Endothelial cell (in vitro differentiated cells): Measurements from ENCODE around the gene RFX7. TPM values are rescaled to one million over a fixed set of nuclear protein-coding genes. Genes with fewer than 3 reads are reported as not detected.
A peak's percentile ranks its signal among the peaks of the same experiment; 100 is the strongest.

Experiments used
- DNase-seq: peaks from one replicate; pipeline ENCODE4 v3.0.0; 2021; ENCODE audit warnings: low spot score
- H3K27ac Mint-ChIP-seq: one replicate; pipeline ENCODE4 v1.8.0; 2021; ENCODE audit warnings: mixed read lengths, inconsistent platforms; ENCODE audit not compliant: unreplicated experiment
- H3K27me3 Mint-ChIP-seq: one replicate; pipeline ENCODE4 v1.8.0; 2021; ENCODE audit warnings: mild to moderate bottlenecking, moderate library complexity, mixed read lengths, inconsistent platforms; ENCODE audit not compliant: unreplicated experiment
- H3K36me3 Mint-ChIP-seq: one replicate; pipeline ENCODE4 v1.8.0; 2021; ENCODE audit warnings: mild to moderate bottlenecking, low read depth, mixed read lengths, inconsistent platforms; ENCODE audit not compliant: unreplicated experiment
- H3K4me1 Mint-ChIP-seq: one replicate; pipeline ENCODE4 v1.8.0; 2021; ENCODE audit warnings: mild to moderate bottlenecking, mixed read lengths, inconsistent platforms; ENCODE audit not compliant: unreplicated experiment
- H3K4me3 Mint-ChIP-seq: one replicate; pipeline ENCODE4 v1.8.0; 2021; ENCODE audit warnings: mild to moderate bottlenecking, mixed read lengths, inconsistent platforms; ENCODE audit not compliant: unreplicated experiment
- H3K9me3 Mint-ChIP-seq: one replicate; pipeline ENCODE4 v1.8.0; 2021; ENCODE audit warnings: mixed read lengths, inconsistent platforms; ENCODE audit not compliant: unreplicated experiment
- long read RNA-seq: library from polyadenylated mRNA; unstranded; transcript quantifications from one replicate; pipeline ENCODE4 v2.0.0, GENCODE V29; 2020; ENCODE audit not compliant: unreplicated experiment
- total RNA-seq: library from RNA; stranded (reverse); fragmentation: NEBNext Ultra II Directional; extraction: Animal tissue kit (Norgen Biotek cat#: 25700); gene quantifications from one replicate; pipeline ENCODE4 v1.2.1, GENCODE V29; 2021; ENCODE audit not compliant: unreplicated experiment
- TF ChIP-seq, protein P1 (sequence below): fragments of 200-600 bp; sonication (generic); IDR thresholded peaks from one replicate; pipeline ENCODE4 v1.5.0; 2021; ENCODE audit warnings: antibody characterized with exemption; ENCODE audit not compliant: unreplicated experiment

Gene RFX7
- 37.7 TPM for total RNA-seq
- long read RNA-seq, partial matches to known transcripts = 0 of 1 reads
- long read RNA-seq, other reads (novel, unspliced or antisense) = 1 of 1 reads

- Mint-ChIP-seq H3K36me3 (peaks cover 3% of the 10 kb centered on the region), H3K27me3 (peaks cover 5% of the 10 kb centered on the region), H3K4me3 (peak within 1 kb of the TSS; percentile 98), H3K4me1 (peaks cover 17% of the 10 kb centered on the region), H3K9me3 (no peaks in the 10 kb centered on the region), H3K27ac (peak within 1 kb of the TSS; percentile 79)
- DNase-seq = peak; percentile 91
- TF ChIP-seq, protein P1, sequence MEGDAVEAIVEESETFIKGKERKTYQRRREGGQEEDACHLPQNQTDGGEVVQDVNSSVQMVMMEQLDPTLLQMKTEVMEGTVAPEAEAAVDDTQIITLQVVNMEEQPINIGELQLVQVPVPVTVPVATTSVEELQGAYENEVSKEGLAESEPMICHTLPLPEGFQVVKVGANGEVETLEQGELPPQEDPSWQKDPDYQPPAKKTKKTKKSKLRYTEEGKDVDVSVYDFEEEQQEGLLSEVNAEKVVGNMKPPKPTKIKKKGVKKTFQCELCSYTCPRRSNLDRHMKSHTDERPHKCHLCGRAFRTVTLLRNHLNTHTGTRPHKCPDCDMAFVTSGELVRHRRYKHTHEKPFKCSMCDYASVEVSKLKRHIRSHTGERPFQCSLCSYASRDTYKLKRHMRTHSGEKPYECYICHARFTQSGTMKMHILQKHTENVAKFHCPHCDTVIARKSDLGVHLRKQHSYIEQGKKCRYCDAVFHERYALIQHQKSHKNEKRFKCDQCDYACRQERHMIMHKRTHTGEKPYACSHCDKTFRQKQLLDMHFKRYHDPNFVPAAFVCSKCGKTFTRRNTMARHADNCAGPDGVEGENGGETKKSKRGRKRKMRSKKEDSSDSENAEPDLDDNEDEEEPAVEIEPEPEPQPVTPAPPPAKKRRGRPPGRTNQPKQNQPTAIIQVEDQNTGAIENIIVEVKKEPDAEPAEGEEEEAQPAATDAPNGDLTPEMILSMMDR = no peak
Observed at GRCh38 chr15:56243163-56244037, at the start of gene RFX7. RFX7 (minus strand) TSS chr15:56243879; CDS start chr15:56243285, 594 bp downstream.

GRCh38 chr15:56292546-56293316, 49.1 kb upstream of the RFX7 start:
- H3K27me3 Mint-ChIP-seq = no peaks in the 10 kb centered on the region
- DNase-seq = no peak
- H3K27ac Mint-ChIP-seq = no peak overlapping the region
- H3K36me3 Mint-ChIP-seq = peaks cover 3% of the 10 kb centered on the region
- TF ChIP-seq, protein P1 = no peak
- peaks cover 6% of the 10 kb centered on the region for H3K4me1 Mint-ChIP-seq
- H3K9me3 Mint-ChIP-seq = no peaks in the 10 kb centered on the region
- no peak overlapping the region for H3K4me3 Mint-ChIP-seq

DNA sequence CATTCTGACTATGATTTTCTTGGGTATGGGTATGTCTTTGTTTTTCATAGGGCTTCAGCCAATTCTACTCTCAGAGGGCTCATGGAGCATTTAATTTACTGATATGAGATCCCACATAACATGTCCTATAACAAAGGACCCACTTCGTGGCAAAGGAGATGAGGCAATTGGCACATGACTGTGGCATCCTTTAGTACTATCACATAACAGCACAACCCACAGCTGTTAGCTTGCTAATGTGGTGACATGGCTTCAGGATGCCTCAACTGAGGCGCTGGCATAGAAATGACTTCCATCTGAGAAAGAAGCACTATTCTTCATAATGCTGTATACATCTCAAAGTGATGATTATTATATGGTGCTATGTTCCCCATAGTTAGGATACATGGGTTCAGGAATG, 48.1 kb upstream of the RFX7 start:
- H3K27me3 Mint-ChIP-seq = no peaks in the 10 kb centered on the region
- H3K9me3 Mint-ChIP-seq = no peaks in the 10 kb centered on the region
- no peak overlapping the region for H3K4me3 Mint-ChIP-seq
- DNase-seq = no peak
- peaks cover 3% of the 10 kb centered on the region for H3K36me3 Mint-ChIP-seq
- TF ChIP-seq, protein P1 = no peak
- peaks cover 6% of the 10 kb centered on the region for H3K4me1 Mint-ChIP-seq
- no peak overlapping the region for H3K27ac Mint-ChIP-seq

GRCh38 chr15:56286213-56286612, 42.5 kb upstream of the RFX7 start:
- Mint-ChIP-seq H3K9me3 (no peaks in the 10 kb centered on the region), H3K36me3 (peaks cover 3% of the 10 kb centered on the region), H3K27me3 (no peaks in the 10 kb centered on the region), H3K4me3 (no peak overlapping the region), H3K4me1 (no peaks in the 10 kb centered on the region), H3K27ac (no peak overlapping the region)
- DNase-seq = no peak
- TF ChIP-seq, protein P1 = peak; percentile 47
